Fibroblast of lung (primary cell): ENCODE data around the gene ACACB.

Experiments used
- CTCF ChIP-seq, 2 donors: IDR thresholded peaks in 1 of 2; conservative IDR thresholded peaks in 1 of 2; 1 replicate in 1 of 2; 2 replicates in 1 of 2; pipeline ENCODE4 v1.5.1; 2011 to 2012; ENCODE audit warnings: low read length in 2 of 2, control low read depth in 1 of 2, inconsistent platforms in 1 of 2, low read depth in 1 of 2, mild to moderate bottlenecking in 1 of 2
- EZH2 ChIP-seq: IDR thresholded peaks from 2 replicates; pipeline ENCODE4 v1.5.1; 2012; ENCODE audit warnings: low read length, control low read depth, mild to moderate bottlenecking; ENCODE audit errors: missing control alignments

- TF ChIP-seq CTCF (conservative IDR thresholded peaks at IDR 0.05 in 1 of 2, IDR thresholded peaks at IDR 0.05 in 1 of 2; ENCODE audit: low read depth in 1 of 2, low read length in 2 of 2) (no peak), EZH2 (no peak)
Observed at GRCh38 chr12:109201496-109201885, 85.1 kb downstream of the ACACB start.
